Neuronal stem cell (in vitro differentiated cells): ENCODE measurements around the gene NEURL4. TPM values are rescaled to one million over a fixed set of nuclear protein-coding genes. Genes with fewer than 3 reads are reported as not detected.

Experiments used
- DNase-seq: peaks from one replicate; pipeline ENCODE4 v3.0.0-alpha.2; 2013; ENCODE audit warnings: low spot score
- H2AFZ ChIP-seq: one replicate; pipeline ENCODE4 v1.6.1; 2013; ENCODE audit warnings: mild to moderate bottlenecking, low read length, inconsistent platforms
- H2AK5ac ChIP-seq: 2 replicates; pipeline ENCODE4 v1.6.1; 2013; ENCODE audit warnings: low read depth, mild to moderate bottlenecking, inconsistent platforms, low read length, moderate library complexity, mixed read lengths
- H2BK120ac ChIP-seq: 2 replicates; pipeline ENCODE4 v1.6.1; 2013; ENCODE audit warnings: low read depth, mild to moderate bottlenecking, inconsistent platforms, low read length, moderate library complexity, mixed read lengths
- H2BK12ac ChIP-seq: one replicate; pipeline ENCODE4 v1.6.1; 2013; ENCODE audit warnings: low read length, inconsistent platforms
- H2BK15ac ChIP-seq: 2 replicates; pipeline ENCODE4 v1.6.1; 2013; ENCODE audit warnings: mild to moderate bottlenecking, low read length, inconsistent platforms, mixed read lengths
- H2BK5ac ChIP-seq: one replicate; pipeline ENCODE4 v1.6.1; 2013; ENCODE audit warnings: inconsistent platforms, mild to moderate bottlenecking, low read length, moderate library complexity
- H3K14ac ChIP-seq: one replicate; pipeline ENCODE4 v1.6.1; 2013; ENCODE audit warnings: low read length, inconsistent platforms
- H3K18ac ChIP-seq: 2 replicates; pipeline ENCODE4 v1.6.1; 2013; ENCODE audit warnings: low read length, inconsistent platforms
- H3K23ac ChIP-seq: 2 replicates; pipeline ENCODE4 v1.6.1; 2013; ENCODE audit warnings: low read depth, mild to moderate bottlenecking, mixed read lengths, low read length, inconsistent platforms; ENCODE audit not compliant: poor library complexity
- H3K27ac ChIP-seq: replicated peaks from 3 replicates; pipeline ENCODE4 v1.5.1; 2013; ENCODE audit warnings: low read length, inconsistent platforms
- H3K27me3 ChIP-seq, 3 experiments: 2 replicates each; pipeline ENCODE4 v1.6.1; 2013; ENCODE audit warnings: low read length in 3 of 3, mild to moderate bottlenecking in 2 of 3, inconsistent platforms in 1 of 3, low read depth in 1 of 3, mixed read lengths in 1 of 3, moderate library complexity in 1 of 3; ENCODE audit not compliant: control insufficient read depth in 3 of 3, insufficient read depth in 3 of 3
- H3K36me3 ChIP-seq, 2 donors: replicated peaks in 1 of 2; 2 replicates each; pipeline ENCODE4 v1.6.1; 2013; ENCODE audit warnings: low read length in 2 of 2; ENCODE audit not compliant: control insufficient read depth in 2 of 2, insufficient read depth in 2 of 2
- H3K4ac ChIP-seq: 2 replicates; pipeline ENCODE4 v1.6.1; 2013; ENCODE audit warnings: inconsistent platforms, mild to moderate bottlenecking, low read length, moderate library complexity
- H3K4me1 ChIP-seq, 2 donors: 1 replicate in 1 of 2; 2 replicates in 1 of 2; pipeline ENCODE4 v1.6.1; 2013; ENCODE audit warnings: low read length in 2 of 2, low read depth in 1 of 2; ENCODE audit not compliant: control insufficient read depth in 2 of 2, insufficient read depth in 1 of 2
- H3K4me2 ChIP-seq: one replicate; pipeline ENCODE4 v1.6.1; 2013; ENCODE audit warnings: mild to moderate bottlenecking, low read length, inconsistent platforms; ENCODE audit not compliant: insufficient read depth, poor library complexity, severe bottlenecking
- H3K4me3 ChIP-seq, 2 donors: 2 replicates each; pipeline ENCODE4 v1.5.1; 2013; ENCODE audit warnings: low read length in 2 of 2, mild to moderate bottlenecking in 2 of 2, inconsistent platforms in 1 of 2, moderate library complexity in 1 of 2
- H3K79me1 ChIP-seq: one replicate; pipeline ENCODE4 v1.6.1; 2013; ENCODE audit warnings: low read depth, mild to moderate bottlenecking, inconsistent platforms, low read length, moderate library complexity
- H3K9ac ChIP-seq: one replicate; pipeline ENCODE4 v1.6.1; 2013; ENCODE audit warnings: mild to moderate bottlenecking, low read depth, low read length, inconsistent platforms; ENCODE audit not compliant: poor library complexity
- H3K9me3 ChIP-seq, 2 donors: replicated peaks in 1 of 2; 2 replicates each; pipeline versions ENCODE3 to v1.6.1; 2013; ENCODE audit warnings: low read length in 2 of 2, mild to moderate bottlenecking in 2 of 2, inconsistent platforms in 1 of 2, low read depth in 1 of 2, mixed read lengths in 1 of 2, moderate library complexity in 1 of 2; ENCODE audit not compliant: control insufficient read depth in 2 of 2, insufficient read depth in 1 of 2
- H4K8ac ChIP-seq: one replicate; pipeline ENCODE4 v1.6.1; 2013; ENCODE audit warnings: low read depth, mild to moderate bottlenecking, inconsistent platforms, low read length, moderate library complexity
- H4K91ac ChIP-seq: one replicate; pipeline ENCODE4 v1.6.1; 2013; ENCODE audit warnings: low read length, low read depth, mild to moderate bottlenecking, inconsistent platforms; ENCODE audit not compliant: poor library complexity
- WGBS, 2 donors: extraction: QIAGEN DNeasy Blood & Tissue Kit; methylation state at CpG; one replicate each; pipeline ENCODE4 v1.1.7; 2013; ENCODE audit warnings: missing lambda C conversion rate in 2 of 2, mixed read lengths in 1 of 2; ENCODE audit not compliant: insufficient read length in 2 of 2, insufficient replicate concordance in 1 of 2; ENCODE audit errors: extremely low coverage in 2 of 2; 5-methylcytosine and 5-hydroxymethylcytosine counted together
- small RNA-seq: library from polyadenylated mRNA; stranded (forward); fragments of <200 nt; extraction: miRNeasy Mini kit (QIAGEN cat#:217004); gene quantifications from one replicate; pipeline ENCODE3, GENCODE V24; 2013; ENCODE audit not compliant: insufficient read depth

Gene NEURL4

DNA sequence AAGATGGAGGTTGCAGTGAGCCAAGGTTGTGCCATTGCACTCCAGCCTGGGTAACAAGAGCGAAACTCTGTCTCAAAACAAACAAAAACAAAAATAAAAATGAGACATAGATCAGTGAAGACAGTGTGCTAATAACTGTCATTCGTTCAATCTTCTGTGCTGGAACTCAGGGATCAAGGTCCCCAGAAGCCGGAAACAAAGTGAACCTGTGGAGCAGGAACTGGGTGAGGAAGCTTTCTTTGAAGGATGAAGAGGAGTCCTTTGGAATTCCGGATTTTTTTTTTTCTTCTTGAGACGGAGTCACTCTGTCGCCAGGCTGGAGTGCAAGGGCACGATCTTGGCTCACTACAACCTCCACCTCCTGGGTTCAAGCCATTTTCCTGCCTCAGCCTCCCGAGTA lies 49.7 kb downstream of the NEURL4 start:
- H4K8ac ChIP-seq = no peak overlapping the region
- no peak overlapping the region for H3K4me2 ChIP-seq
- no CpG with 5 or more reads among the region's 8 CpGs for WGBS, 2 donors
- no peaks in the 10 kb centered on the region for H3K36me3 ChIP-seq
- no peak overlapping the region for H2BK5ac ChIP-seq
- H2AK5ac ChIP-seq = no peak overlapping the region
- H3K4me1 ChIP-seq = peaks cover 9 to 16% of the 10 kb centered on the region in 2 donors
- DNase-seq = no peak
- no peak overlapping the region for H3K23ac ChIP-seq
- H2AFZ ChIP-seq = no peak overlapping the region
- no peak overlapping the region for H3K18ac ChIP-seq
- H3K27ac ChIP-seq = no peak overlapping the region
- H2BK120ac ChIP-seq = no peak overlapping the region
- H3K27me3 ChIP-seq = peaks cover 0 to 18% (median 9%) of the 10 kb centered on the region in 3 experiments
- peaks cover 3% of the 10 kb centered on the region for H3K79me1 ChIP-seq
- no peak overlapping the region for H3K14ac ChIP-seq
- H4K91ac ChIP-seq = no peak overlapping the region
- no peak overlapping the region for H3K4me3 ChIP-seq
- no peak overlapping the region for H2BK12ac ChIP-seq
- no peak overlapping the region for H2BK15ac ChIP-seq
- no peak overlapping the region for H3K4ac ChIP-seq
- H3K9ac ChIP-seq = no peak overlapping the region
- no peaks in the 10 kb centered on the region for H3K9me3 ChIP-seq

DNA sequence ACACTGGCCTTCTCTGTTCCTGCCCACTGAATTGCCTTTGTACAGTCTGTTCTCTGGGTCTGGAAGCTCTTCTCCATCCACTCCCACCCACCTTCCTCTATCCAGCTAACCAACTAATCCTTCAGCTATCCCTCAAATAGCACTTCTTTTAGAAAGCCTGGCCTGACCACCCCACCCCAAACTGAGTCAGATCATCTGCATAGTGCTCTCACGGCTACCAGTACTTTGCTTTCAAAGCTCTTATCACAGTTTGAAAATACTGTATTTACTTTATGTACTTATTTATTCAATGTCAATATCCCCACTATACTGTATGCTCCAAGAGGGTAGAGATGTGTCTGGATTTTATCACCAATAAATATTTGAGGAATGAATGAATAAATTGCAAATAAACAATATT lies 62.4 kb downstream of the NEURL4 start:
- H3K27me3 ChIP-seq = peaks cover 12 to 32% (median 26%) of the 10 kb centered on the region in 3 experiments
- H2BK15ac ChIP-seq = no peak overlapping the region
- no peak overlapping the region for H3K27ac ChIP-seq
- H3K36me3 ChIP-seq = no peaks in the 10 kb centered on the region
- no peak overlapping the region for H3K4me3 ChIP-seq
- H2BK12ac ChIP-seq = no peak overlapping the region
- H3K4ac ChIP-seq = no peak overlapping the region
- peaks cover under 1% of the 10 kb centered on the region for H3K79me1 ChIP-seq
- H2BK5ac ChIP-seq = no peak overlapping the region
- H2BK120ac ChIP-seq = no peak overlapping the region
- H3K4me2 ChIP-seq = no peak overlapping the region
- peaks cover 0 to 1% of the 10 kb centered on the region in 2 donors for H3K9me3 ChIP-seq
- H2AFZ ChIP-seq = no peak overlapping the region
- H3K4me1 ChIP-seq = peaks cover 7 to 11% of the 10 kb centered on the region in 2 donors
- DNase-seq = no peak
- no peak overlapping the region for H2AK5ac ChIP-seq
- no peak overlapping the region for H3K23ac ChIP-seq
- H3K9ac ChIP-seq = no peak overlapping the region
- H4K8ac ChIP-seq = no peak overlapping the region
- no CpG with 5 or more reads among the region's 1 CpG for WGBS, 2 donors
- H4K91ac ChIP-seq = no peak overlapping the region
- H3K18ac ChIP-seq = no peak overlapping the region
- H3K14ac ChIP-seq = no peak overlapping the region

Small RNAs within 50 kb of the gene (small RNA-seq; reads per million reads assigned to genes)
- gene AC026954.2 (not detected), gene RF00019 (not detected)
